GM12878 (cell line): ENCODE data around the gene TTLL11. TPM values are rescaled to one million over a fixed set of nuclear protein-coding genes. Genes with fewer than 3 reads are reported as not detected.

Experiments used
- ATF3 ChIP-seq: IDR thresholded peaks from 2 replicates; pipeline ENCODE4 v1.6.1; 2011; ENCODE audit warnings: low read depth, mild to moderate bottlenecking, low read length, moderate library complexity, borderline replicate concordance; ENCODE audit errors: extremely low read depth
- BACH1 ChIP-seq: fragments of 450-650 bp; IDR thresholded peaks from 2 replicates; pipeline ENCODE4 v1.6.1; 2017; ENCODE audit warnings: mild to moderate bottlenecking, borderline replicate concordance
- EGR1 ChIP-seq, 2 experiments: IDR thresholded peaks; 1 replicate in 1 of 2; 2 replicates in 1 of 2; pipeline ENCODE4 v1.6.1; 2011 to 2012; ENCODE audit warnings: low read depth in 2 of 2, low read length in 2 of 2, borderline replicate concordance in 1 of 2, mild to moderate bottlenecking in 1 of 2, moderate library complexity in 1 of 2
- LARP7 ChIP-seq: fragments of 450-650 bp; IDR thresholded peaks from 2 replicates; pipeline ENCODE4 v1.6.1; 2017; ENCODE audit warnings: mild to moderate bottlenecking
- MLLT1 ChIP-seq: fragments of 450-650 bp; IDR thresholded peaks from 2 replicates; pipeline ENCODE4 v1.6.1; 2016; ENCODE audit warnings: mild to moderate bottlenecking
- NFYA ChIP-seq: IDR thresholded peaks from 2 replicates; pipeline ENCODE4 v1.6.1; 2011; ENCODE audit warnings: low read depth, mild to moderate bottlenecking, low read length, improper control_type of control experiment, borderline replicate concordance
- NR2C2 ChIP-seq: IDR thresholded peaks from 2 replicates; pipeline ENCODE4 v1.6.1; 2011; ENCODE audit warnings: borderline replicate concordance, low read depth; ENCODE audit not compliant: control insufficient read depth, insufficient read length
- NRF1 ChIP-seq: conservative IDR thresholded peaks from 2 replicates; pipeline ENCODE4 v1.6.1; 2011; ENCODE audit warnings: mild to moderate bottlenecking, low read depth, low read length, improper control_type of control experiment
- PAX5 ChIP-seq: IDR thresholded peaks from 2 replicates; pipeline ENCODE4 v1.6.1; 2011; ENCODE audit warnings: low read depth, low read length, borderline replicate concordance
- POU2F2 ChIP-seq: IDR thresholded peaks from 3 replicates; pipeline ENCODE4 v1.6.1; 2011; ENCODE audit warnings: low read depth, mild to moderate bottlenecking, low read length, borderline replicate concordance
- RBBP5 ChIP-seq: fragments of 200-600 bp; sonication (generic); conservative IDR thresholded peaks from 2 replicates; pipeline ENCODE4 v1.6.1; 2016
- RCOR1 ChIP-seq: conservative IDR thresholded peaks from 2 replicates; pipeline ENCODE4 v1.6.1; 2012; ENCODE audit warnings: low read depth, low read length, improper control_type of control experiment
- SMC3 ChIP-seq: IDR thresholded peaks from 2 replicates; pipeline ENCODE4 v1.6.1; 2011; ENCODE audit warnings: low read length, improper control_type of control experiment, borderline replicate concordance
- STAT3 ChIP-seq: IDR thresholded peaks from 2 replicates; pipeline ENCODE4 v1.6.1; 2011; ENCODE audit warnings: low read depth, low read length, improper control_type of control experiment
- TCF7 ChIP-seq: IDR thresholded peaks from 2 replicates; pipeline ENCODE4 v1.6.1; 2014; ENCODE audit warnings: antibody characterized with exemption, borderline replicate concordance
- ZNF207 ChIP-seq: fragments of 450-650 bp; IDR thresholded peaks from 2 replicates; pipeline ENCODE4 v1.6.1; 2014; ENCODE audit warnings: antibody characterized with exemption, mild to moderate bottlenecking, borderline replicate concordance
- ZNF274 ChIP-seq: IDR thresholded peaks from one replicate; pipeline ENCODE4 v1.8.0; 2011; ENCODE audit not compliant: insufficient read length, insufficient read depth
- ZNF622 ChIP-seq: fragments of 450-650 bp; IDR thresholded peaks from 2 replicates; pipeline ENCODE4 v1.6.1; 2017; ENCODE audit warnings: mild to moderate bottlenecking, inconsistent platforms
- polyA plus RNA-seq, 11 experiments: library from polyadenylated mRNA; depleted of rRNA in 4 of 11; unstranded in 6 of 11; stranded (reverse) in 5 of 11; fragments of >200 nt; fragmentation: Nextera tagmentation in 4 of 11; fragmentation: Illumina TruSeq in 1 of 11; extraction: Ambion mirVana in 4 of 11; extraction: Trizol in 1 of 11; gene quantifications; 1 replicate in 1 of 11; 2 replicates in 10 of 11; pipeline versions ENCODE4 v1.2.1 to v1.2.3, GENCODE V29; 2011 to 2016; ENCODE audit warnings: inconsistent platforms in 2 of 11, missing spikeins in 2 of 11, low read depth in 1 of 11
- total RNA-seq, 4 experiments: library from RNA; depleted of rRNA in 3 of 4; stranded (reverse); fragments of >200 nt in 3 of 4; fragmentation: Illumina TruSeq in 1 of 4; extraction: Trizol in 1 of 4; gene quantifications; 2 replicates each; pipeline versions ENCODE4 v1.2.1 to v1.2.3, GENCODE V29; 2013 to 2021

The TTLL11 gene
- total and polyA plus RNA-seq, 10 of the 15 experiments (the other 5 are each of a cell fraction or from before 2014, with no cell fraction given), result 1.2 to 3.7 (median 2.9) TPM

GRCh38 chr9:122092611-122093506 is at the start of gene TTLL11 (continued):
- peak in 1 of 2 experiments; percentile 87; a peak in 1 of 3 replicates for TF ChIP-seq EGR1 (IDR thresholded peaks at IDR 0.05; ENCODE audit: borderline replicate concordance in 1 of 2, low read depth in 2 of 2, low read length in 2 of 2)
- no peak for TF ChIP-seq STAT3
- peak; percentile 90; the same call in 1 of the 2 replicates for TF ChIP-seq ATF3
- no peak for TF ChIP-seq NFYA
- TF ChIP-seq MLLT1, result no peak
- TF ChIP-seq NR2C2, result no peak
- no peak for TF ChIP-seq ZNF274
- no peak; the same call in 1 of the 2 replicates for TF ChIP-seq PAX5
- peak; percentile 81 for TF ChIP-seq ZNF207
- no peak for TF ChIP-seq ZNF622
- peak; percentile 95 for TF ChIP-seq LARP7
- no peak for TF ChIP-seq TCF7
- peak; percentile 60; the same call in 1 of the 2 replicates for TF ChIP-seq BACH1
- TF ChIP-seq NRF1, result 0 out of 2 replicates have a peak, but pooled peaks have one; percentile 19
- TF ChIP-seq RBBP5, result no peak
- no peak for TF ChIP-seq SMC3
- TF ChIP-seq RCOR1, result no peak
- TF ChIP-seq POU2F2, result 0 out of 3 replicates have a peak, but pooled peaks have one; percentile 16
